ENCODE results near the gene ABCD2. TPM values are rescaled to one million over a fixed set of nuclear protein-coding genes. Genes with fewer than 3 reads are reported as not detected.
"Not testable (repeated sequence)": the region's sequence is repeated elsewhere in the genome, so short reads cannot be mapped to it uniquely, and the experiment has no call there.

The ABCD2 gene
- total RNA-seq, 2 donors from 2014 or later = 0.45 to 3.1 TPM

DNA sequence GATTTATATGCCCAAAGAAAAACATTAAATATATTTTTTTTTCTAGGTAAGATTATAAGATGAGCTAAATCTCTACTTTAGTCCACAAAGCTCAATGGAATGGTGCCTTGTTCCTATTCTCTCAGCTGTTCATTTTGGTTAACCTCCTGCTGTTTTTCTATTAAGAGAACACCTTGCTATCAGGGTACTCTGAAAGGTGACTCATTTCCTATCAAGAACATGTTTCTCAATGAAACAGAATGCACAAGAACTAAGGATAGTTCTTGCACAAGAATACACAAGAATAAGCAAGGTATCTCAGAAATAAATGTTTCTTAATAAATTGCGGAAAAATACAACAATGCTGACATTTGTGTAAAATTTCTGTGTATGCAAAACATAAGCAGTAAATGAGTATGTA lies 14.1 kb downstream of the ABCD2 start:
- Mint-ChIP-seq H3K4me3 (no peak overlapping the region), H3K36me3 (no peaks in the 10 kb centered on the region), H3K27ac (no peak overlapping the region), H3K9me3 (no peaks in the 10 kb centered on the region), H3K27me3 (peaks cover 0 to 2% of the 10 kb centered on the region in 2 donors), H3K4me1 (ENCODE audit: low read depth in 2 of 2) (no peaks in the 10 kb centered on the region)
- ATAC-seq (no peak), DNase-seq (ENCODE audit: low spot score) (no peak)

DNA sequence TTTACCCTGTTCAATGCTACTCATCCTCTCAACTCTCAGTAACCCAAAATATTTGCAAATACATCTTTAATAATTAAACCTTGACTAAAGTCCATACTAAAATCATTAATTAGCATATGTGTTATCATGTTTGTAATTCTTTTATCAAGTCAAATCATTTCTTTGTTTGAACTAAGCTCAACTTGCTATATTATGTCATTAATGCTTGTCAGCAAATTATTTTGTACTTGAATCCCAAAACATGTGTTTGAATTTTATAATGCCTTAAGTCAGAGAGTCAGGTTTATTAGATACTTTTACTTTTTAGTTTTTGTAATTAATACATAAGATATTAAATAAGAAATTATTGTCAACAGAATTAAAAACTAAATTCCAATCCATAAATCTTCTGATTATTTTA lies 16.5 kb downstream of the ABCD2 start:
- no peak overlapping the region for H3K4me3 Mint-ChIP-seq
- no peak overlapping the region for H3K27ac Mint-ChIP-seq
- H3K9me3 Mint-ChIP-seq = no peaks in the 10 kb centered on the region
- H3K27me3 Mint-ChIP-seq = peaks cover 0 to 2% of the 10 kb centered on the region in 2 donors
- DNase-seq (ENCODE audit: low spot score) (no peak), ATAC-seq (no peak)
- no peaks in the 10 kb centered on the region for H3K4me1 Mint-ChIP-seq (ENCODE audit: low read depth in 2 of 2)
- H3K36me3 Mint-ChIP-seq = no peaks in the 10 kb centered on the region

DNA sequence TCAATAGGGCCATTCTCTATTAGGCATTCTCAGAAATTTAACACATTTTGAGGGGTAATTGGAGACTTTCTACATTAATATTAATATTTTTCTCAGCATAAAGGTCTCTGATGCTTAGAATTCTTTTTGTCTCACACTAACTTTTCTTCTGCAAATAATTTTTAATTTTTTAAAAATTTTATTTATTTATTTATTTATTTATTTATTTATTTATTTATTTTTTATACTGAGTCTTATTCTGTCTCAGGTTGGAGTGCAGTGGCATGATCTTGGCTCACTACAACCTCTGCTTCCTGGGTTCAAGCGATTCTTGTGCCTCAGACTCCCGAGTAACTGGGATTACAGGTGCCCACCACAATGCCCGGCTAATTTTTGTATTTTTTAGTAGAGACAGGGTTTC lies 17.7 kb downstream of the ABCD2 start:
- DNase-seq (ENCODE audit: low spot score); H3K4me1 Mint-ChIP-seq (ENCODE audit: low read depth in 2 of 2); H3K4me3 Mint-ChIP-seq; H3K36me3 Mint-ChIP-seq; H3K9me3 Mint-ChIP-seq; ATAC-seq; H3K27me3 Mint-ChIP-seq; H3K27ac Mint-ChIP-seq: not testable (repeated sequence)

DNA sequence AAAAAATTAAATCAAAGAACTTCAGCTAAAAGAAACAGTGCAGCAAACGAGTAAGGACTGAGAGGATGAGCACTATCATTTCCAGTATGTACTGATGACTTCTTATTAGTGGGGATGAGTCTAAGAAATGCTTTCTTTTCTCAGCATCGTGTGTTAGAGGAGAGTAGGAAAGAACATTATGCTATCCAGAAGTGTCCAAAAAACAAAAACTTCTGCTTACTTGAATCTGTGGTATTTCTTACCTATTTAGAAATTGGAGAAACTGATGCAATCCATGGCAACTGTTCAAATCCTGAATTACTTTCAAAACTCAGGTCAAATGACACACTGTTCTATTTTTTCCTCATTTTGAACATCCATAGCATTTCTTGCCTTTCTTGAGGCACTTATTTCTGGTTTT lies 23.7 kb downstream of the ABCD2 start:
- Mint-ChIP-seq H3K27me3 (no peaks in the 10 kb centered on the region), H3K4me3 (no peak overlapping the region), H3K36me3 (no peaks in the 10 kb centered on the region), H3K27ac (no peak overlapping the region), H3K9me3 (no peaks in the 10 kb centered on the region), H3K4me1 (ENCODE audit: low read depth in 2 of 2) (no peaks in the 10 kb centered on the region)
- DNase-seq (ENCODE audit: low spot score) (no peak), ATAC-seq (no peak)

DNA sequence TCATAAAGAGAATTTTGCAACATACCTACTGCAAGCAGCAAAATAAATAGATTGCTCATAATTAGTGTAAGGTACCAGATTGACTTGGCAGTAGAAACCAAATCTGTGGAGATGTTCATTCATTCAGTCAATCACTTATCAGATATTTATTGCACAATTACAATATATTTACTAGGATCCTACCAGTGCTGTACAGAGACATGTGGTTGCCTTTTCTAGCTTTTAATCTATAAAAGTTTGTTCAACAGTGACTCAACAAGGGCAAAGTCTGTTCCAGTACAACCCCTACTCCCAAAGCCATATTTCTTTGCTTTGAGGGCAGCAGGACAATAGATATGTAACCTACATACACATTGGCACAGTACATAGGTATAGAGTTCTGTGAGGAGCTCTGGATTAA lies 27.3 kb downstream of the ABCD2 start:
- Mint-ChIP-seq H3K4me3 (no peak overlapping the region), H3K27me3 (peaks cover 0 to 6% of the 10 kb centered on the region in 2 donors), H3K9me3 (no peaks in the 10 kb centered on the region), H3K36me3 (no peaks in the 10 kb centered on the region), H3K27ac (no peak overlapping the region), H3K4me1 (ENCODE audit: low read depth in 2 of 2) (no peaks in the 10 kb centered on the region)
- no peak for ATAC-seq
- DNase-seq (ENCODE audit: low spot score) = no peak

DNA sequence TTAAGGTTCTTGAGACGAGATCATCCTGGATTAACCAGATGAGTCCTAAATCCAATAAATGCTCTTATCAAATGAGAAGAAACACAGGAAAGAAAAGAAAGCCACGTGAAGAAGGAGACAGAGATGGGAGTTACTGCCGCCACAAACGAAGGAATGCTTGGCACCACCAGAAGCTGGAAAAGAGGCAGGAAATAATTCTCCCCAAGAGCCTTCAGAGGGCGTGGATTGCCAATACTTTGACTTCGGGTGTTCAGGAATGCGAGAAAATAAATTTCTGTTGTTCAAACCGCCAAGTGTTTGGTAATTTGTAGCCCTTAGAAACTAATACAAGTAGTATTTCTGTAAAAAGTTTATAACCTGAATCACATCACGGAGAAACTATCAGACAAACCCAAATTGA lies 31.3 kb downstream of the ABCD2 start:
- Mint-ChIP-seq H3K4me1 (ENCODE audit: low read depth in 2 of 2) (no peaks in the 10 kb centered on the region), H3K36me3 (peaks cover 5% of the 10 kb centered on the region), H3K27ac (no peak overlapping the region), H3K4me3 (no peak overlapping the region), H3K9me3 (no peaks in the 10 kb centered on the region), H3K27me3 (peaks cover 0 to 10% of the 10 kb centered on the region in 2 donors)
- DNase-seq (ENCODE audit: low spot score) (no peak), ATAC-seq (no peak)

DNA sequence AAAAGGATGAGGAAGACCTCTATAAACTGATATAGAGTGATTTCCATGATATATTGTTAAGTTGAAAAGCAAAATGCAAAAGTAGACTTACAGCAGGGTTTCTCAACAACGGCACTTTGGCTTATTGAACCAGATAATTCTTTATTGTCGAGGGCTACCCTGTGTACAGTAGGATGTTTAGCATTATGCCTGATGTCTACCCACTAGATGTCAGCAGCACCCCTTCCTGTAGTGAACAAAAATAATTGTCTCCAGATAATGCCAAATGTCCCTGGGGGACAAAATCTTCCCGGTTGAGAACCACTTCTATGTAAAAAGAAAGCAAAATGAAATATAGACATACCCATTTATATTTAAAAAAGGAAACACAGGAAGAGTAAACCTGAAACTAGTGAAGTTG lies 32.4 kb downstream of the ABCD2 start:
- ATAC-seq = no peak
- peaks cover 5% of the 10 kb centered on the region for H3K36me3 Mint-ChIP-seq
- no peak for DNase-seq (ENCODE audit: low spot score)
- H3K4me1 Mint-ChIP-seq (ENCODE audit: low read depth in 2 of 2) = no peaks in the 10 kb centered on the region
- no peak overlapping the region for H3K27ac Mint-ChIP-seq
- H3K27me3 Mint-ChIP-seq = peaks cover 0 to 10% of the 10 kb centered on the region in 2 donors
- no peak overlapping the region for H3K4me3 Mint-ChIP-seq
- H3K9me3 Mint-ChIP-seq = no peaks in the 10 kb centered on the region

DNA sequence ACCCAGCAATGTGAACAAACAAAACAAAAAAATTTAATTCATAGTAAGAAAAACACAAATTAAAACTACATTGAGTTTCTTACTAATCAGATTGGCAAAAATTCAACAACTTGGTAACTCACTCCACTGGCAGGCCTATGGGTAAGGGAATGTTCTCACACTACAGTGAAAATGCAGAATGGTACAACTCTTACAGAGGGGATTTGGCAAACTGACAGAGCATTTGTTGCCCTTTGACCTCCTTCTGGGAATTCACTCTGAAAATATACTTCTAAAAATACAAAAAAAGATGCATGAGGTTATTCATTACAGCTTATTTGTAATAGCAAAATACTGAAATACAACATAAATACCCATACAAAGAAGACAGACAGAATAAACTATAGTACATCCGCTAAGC lies 32.8 kb downstream of the ABCD2 start:
- no peak overlapping the region for H3K27ac Mint-ChIP-seq
- no peak overlapping the region for H3K4me3 Mint-ChIP-seq
- ATAC-seq = no peak
- no peaks in the 10 kb centered on the region for H3K4me1 Mint-ChIP-seq (ENCODE audit: low read depth in 2 of 2)
- H3K27me3 Mint-ChIP-seq = peaks cover 0 to 10% of the 10 kb centered on the region in 2 donors
- peaks cover 5% of the 10 kb centered on the region for H3K36me3 Mint-ChIP-seq
- DNase-seq (ENCODE audit: low spot score) = no peak
- H3K9me3 Mint-ChIP-seq = no peaks in the 10 kb centered on the region

DNA sequence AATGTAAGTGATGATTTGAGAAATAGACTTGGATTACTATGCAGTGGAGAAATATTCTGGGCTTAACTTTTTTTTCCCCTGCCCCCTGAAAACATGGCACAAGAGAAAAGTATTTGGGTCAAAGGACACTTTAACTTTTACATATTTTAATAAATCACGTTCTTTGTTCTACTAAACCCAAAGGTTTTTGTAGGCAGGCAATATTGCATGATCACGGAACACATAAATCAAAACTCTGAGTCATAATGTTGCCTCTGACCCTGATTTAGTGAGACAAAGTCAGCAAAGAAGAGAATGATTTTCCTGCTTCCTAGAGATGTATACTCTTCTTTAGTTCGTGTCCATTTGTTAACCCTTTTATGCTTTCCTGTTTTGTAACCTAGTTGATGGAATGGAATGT lies 38.0 kb downstream of the ABCD2 start:
- peaks cover 0 to 5% of the 10 kb centered on the region in 2 donors for H3K27me3 Mint-ChIP-seq
- no peak for DNase-seq (ENCODE audit: low spot score)
- no peaks in the 10 kb centered on the region for H3K4me1 Mint-ChIP-seq (ENCODE audit: low read depth in 2 of 2)
- no peak overlapping the region for H3K4me3 Mint-ChIP-seq
- H3K27ac Mint-ChIP-seq = no peak overlapping the region
- H3K9me3 Mint-ChIP-seq = no peaks in the 10 kb centered on the region
- ATAC-seq = no peak
- peaks cover 5% of the 10 kb centered on the region for H3K36me3 Mint-ChIP-seq

DNA sequence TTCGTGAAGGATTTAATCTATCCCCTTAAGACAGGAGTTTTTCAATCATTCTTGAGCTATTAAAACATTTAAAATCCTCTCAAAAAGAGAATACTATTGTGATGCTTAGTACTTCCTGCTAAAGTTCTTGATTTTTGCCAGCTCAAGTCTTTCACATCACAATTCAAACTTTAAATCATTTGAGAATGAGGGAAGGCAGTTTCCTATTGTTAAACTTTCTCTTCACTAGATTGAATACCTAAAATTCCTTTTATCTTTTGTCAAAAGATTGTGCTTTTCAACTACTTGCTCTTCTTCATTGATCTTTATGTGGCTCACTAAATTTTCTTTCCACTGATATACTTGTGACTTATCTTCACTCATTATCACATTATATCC lies 44.1 kb downstream of the ABCD2 start:
- Mint-ChIP-seq H3K27me3 (no peaks in the 10 kb centered on the region), H3K9me3 (no peaks in the 10 kb centered on the region), H3K4me1 (ENCODE audit: low read depth in 2 of 2) (peaks cover 0 to 5% of the 10 kb centered on the region in 2 donors), H3K4me3 (no peak overlapping the region), H3K36me3 (no peaks in the 10 kb centered on the region), H3K27ac (no peak overlapping the region)
- ATAC-seq = no peak
- DNase-seq (ENCODE audit: low spot score) = no peak

DNA sequence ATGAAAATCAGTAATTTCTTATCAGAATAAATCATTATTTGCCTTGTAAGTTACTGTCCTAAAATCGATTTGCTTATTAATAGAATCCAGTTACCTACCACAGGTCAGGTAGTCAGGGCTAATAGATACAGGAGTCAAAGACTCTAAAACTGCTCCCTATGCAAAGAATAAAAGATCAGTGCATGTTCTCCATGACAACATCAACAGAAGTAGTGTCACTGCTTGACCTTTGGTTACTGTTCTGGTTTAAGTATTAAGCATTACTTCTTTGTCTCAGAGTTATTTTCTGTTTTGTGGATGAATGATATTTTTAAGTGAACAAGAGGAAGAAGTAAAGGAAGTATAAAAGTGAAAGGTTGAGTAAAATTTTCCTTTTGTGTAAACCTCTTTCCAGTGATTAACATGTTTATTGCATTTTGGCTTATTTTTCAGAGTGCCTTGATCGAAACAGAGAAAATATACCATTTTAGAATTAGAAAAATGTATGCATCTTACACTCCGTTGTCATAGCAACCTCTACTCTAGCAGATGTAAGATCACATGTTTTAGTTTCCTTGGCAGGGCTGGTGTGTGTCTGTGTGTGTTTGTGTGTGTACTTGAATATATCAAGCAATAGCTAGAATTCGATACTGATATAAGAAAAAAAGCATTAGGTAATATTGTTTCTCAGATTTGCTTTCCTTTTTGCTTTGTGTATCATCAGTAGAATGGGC lies 44.7 kb downstream of the ABCD2 start:
- Mint-ChIP-seq H3K4me3 (no peak overlapping the region), H3K27me3 (no peaks in the 10 kb centered on the region), H3K27ac (no peak overlapping the region), H3K9me3 (no peaks in the 10 kb centered on the region), H3K4me1 (ENCODE audit: low read depth in 2 of 2) (peaks cover 0 to 5% of the 10 kb centered on the region in 2 donors), H3K36me3 (peaks cover under 1% of the 10 kb centered on the region)
- ATAC-seq (no peak), DNase-seq (ENCODE audit: low spot score) (no peak)

DNA sequence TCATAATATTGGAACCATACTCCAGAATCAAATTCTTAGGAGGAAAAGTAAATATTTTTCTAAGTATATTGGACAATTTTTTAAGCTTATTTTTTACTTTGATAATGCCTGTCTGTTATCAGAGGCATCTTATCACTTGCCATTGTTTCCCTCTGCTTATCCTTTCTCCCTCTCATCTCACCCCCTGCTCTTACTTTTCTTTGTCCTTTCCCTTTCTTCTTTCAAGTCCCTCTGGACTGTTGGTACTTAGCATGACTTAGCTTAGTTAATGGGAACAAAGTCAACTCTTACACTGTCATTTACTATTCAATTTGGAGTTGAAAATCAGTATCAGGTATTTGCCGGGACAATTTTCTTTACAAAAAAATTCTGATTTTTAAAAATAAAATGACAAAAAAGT lies 45.2 kb downstream of the ABCD2 start:
- Mint-ChIP-seq H3K9me3 (no peaks in the 10 kb centered on the region), H3K4me1 (ENCODE audit: low read depth in 2 of 2) (peaks cover 0 to 5% of the 10 kb centered on the region in 2 donors), H3K36me3 (peaks cover 6% of the 10 kb centered on the region), H3K27ac (no peak overlapping the region), H3K4me3 (no peak overlapping the region), H3K27me3 (no peaks in the 10 kb centered on the region)
- ATAC-seq = no peak
- no peak for DNase-seq (ENCODE audit: low spot score)

DNA sequence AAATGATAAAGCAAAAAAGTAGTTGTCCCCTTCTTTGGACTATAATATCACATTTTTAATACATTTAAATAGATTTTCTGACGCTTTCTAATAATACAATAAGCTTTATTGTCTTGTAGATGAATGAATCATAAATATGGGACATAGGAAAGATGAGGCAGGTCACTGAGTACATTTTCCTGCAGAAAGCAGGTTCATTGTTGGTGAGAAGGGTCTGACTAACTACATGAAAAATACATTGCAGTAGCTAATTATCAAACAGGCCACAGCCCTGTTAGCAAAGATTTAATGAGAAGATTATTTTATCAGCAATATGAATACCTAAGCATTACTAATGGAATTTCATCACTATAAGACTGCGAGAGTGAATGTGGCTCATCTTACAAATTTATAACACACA lies 45.6 kb downstream of the ABCD2 start:
- no peak overlapping the region for H3K27ac Mint-ChIP-seq
- H3K36me3 Mint-ChIP-seq = peaks cover 7% of the 10 kb centered on the region
- no peaks in the 10 kb centered on the region for H3K27me3 Mint-ChIP-seq
- DNase-seq (ENCODE audit: low spot score) (no peak), ATAC-seq (no peak)
- no peak overlapping the region for H3K4me3 Mint-ChIP-seq
- H3K9me3 Mint-ChIP-seq = no peaks in the 10 kb centered on the region
- H3K4me1 Mint-ChIP-seq (ENCODE audit: low read depth in 2 of 2) = peaks cover 0 to 5% of the 10 kb centered on the region in 2 donors

DNA sequence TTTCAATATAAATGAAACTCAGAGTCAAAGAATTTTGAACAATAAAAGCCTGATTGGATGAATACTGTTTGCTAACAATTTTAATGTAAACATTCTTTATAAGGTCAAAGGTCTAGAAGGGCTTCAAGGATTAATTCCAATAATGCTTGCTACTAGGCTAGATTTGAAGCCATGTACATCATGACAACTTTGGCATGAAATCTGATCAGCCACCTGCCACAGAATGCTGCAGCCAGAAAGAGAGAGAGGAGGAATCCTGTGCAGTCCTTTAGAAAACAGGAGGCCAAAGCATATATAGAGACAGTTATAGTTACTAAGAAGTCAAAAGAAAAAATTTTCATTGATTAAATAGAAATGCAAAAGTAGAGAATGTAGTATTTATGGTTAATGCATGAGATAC lies 47.1 kb downstream of the ABCD2 start:
- H3K36me3 Mint-ChIP-seq = peaks cover 7% of the 10 kb centered on the region

DNA sequence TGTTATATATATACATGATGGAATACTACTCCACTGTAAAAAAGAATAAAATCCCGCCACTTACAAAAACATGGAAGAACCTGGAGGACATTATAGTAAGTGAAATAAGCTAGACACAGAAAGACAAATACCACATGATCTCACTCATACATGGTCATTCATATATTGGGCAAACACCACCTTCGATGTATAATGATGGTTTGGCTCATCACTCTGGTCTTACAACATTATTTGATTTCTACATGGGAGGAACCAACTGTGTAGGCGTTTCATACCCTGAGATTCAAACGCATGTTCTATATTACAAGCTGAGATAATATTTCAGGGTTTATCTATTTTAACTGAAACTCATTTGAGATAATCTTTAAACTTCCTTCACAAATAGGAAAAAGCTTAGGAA lies 48.3 kb downstream of the ABCD2 start:
- Mint-ChIP-seq H3K36me3 (peaks cover 19% of the 10 kb centered on the region), H3K4me3 (no peak overlapping the region), H3K4me1 (ENCODE audit: low read depth in 2 of 2) (peaks cover 0 to 5% of the 10 kb centered on the region in 2 donors), H3K27me3 (no peaks in the 10 kb centered on the region), H3K27ac (no peak overlapping the region), H3K9me3 (peaks cover 9% of the 10 kb centered on the region)
- no peak for ATAC-seq
- DNase-seq (ENCODE audit: low spot score) = no peak

More for the DNA sequence above, 47.1 kb downstream of the ABCD2 start:
- Mint-ChIP-seq H3K4me1 (ENCODE audit: low read depth in 2 of 2) (peaks cover 0 to 5% of the 10 kb centered on the region in 2 donors), H3K27ac (no peak overlapping the region), H3K4me3 (no peak overlapping the region), H3K27me3 (no peaks in the 10 kb centered on the region), H3K9me3 (peaks cover under 1% of the 10 kb centered on the region)
- DNase-seq (ENCODE audit: low spot score) (no peak), ATAC-seq (no peak)

Data from natural killer cell treated with Interleukin-12 subunit alpha and Interleukin-12 subunit beta and Interleukin-15 and Interleukin-18, amount 100 ng/mL, for 72 hours (primary cell).